ENCODE results near the gene CATSPERD.

GRCh38 chr19:5691822-5692722 is 28.4 kb upstream of the CATSPERD start:
- TF ChIP-seq ATF3 (IDR thresholded peaks at IDR 0.05) (no peak), ATF3 (CRISPR knock-in tag; conservative IDR thresholded peaks at IDR 0.05) (no peak; the same call in 1 of the 2 replicates), SPI1 (IDR thresholded peaks at IDR 0.05; ENCODE audit: borderline replicate concordance, low read depth, low read length) (no peak), SMARCA4 (IDR thresholded peaks at IDR 0.05) (no peak), MYC (IDR thresholded peaks at IDR 0.05; ENCODE audit: low read depth, low read length) (no peak), MYC (CRISPR knock-in tag; IDR thresholded peaks at IDR 0.05; ENCODE audit: borderline replicate concordance, low read depth) (peak; percentile 69; the same call in 1 of the 2 replicates), CTCF (IDR thresholded peaks at IDR 0.05 in 2 of 3, conservative IDR thresholded peaks at IDR 0.05 in 1 of 3; ENCODE audit: insufficient read depth in 2 of 3, low read depth in 1 of 3, low read length in 3 of 3) (no peak), POLR2A (conservative IDR thresholded peaks at IDR 0.05) (peak; percentile 84), E4F1 (CRISPR knock-in tag; IDR thresholded peaks at IDR 0.05; ENCODE audit: borderline replicate concordance) (no peak), POLR2AphosphoS5 (IDR thresholded peaks at IDR 0.05; ENCODE audit: control insufficient read depth, insufficient read depth, low read depth, low read length) (peak; percentile 17; the same call in 1 of the 2 replicates), TCF7L2 (IDR thresholded peaks at IDR 0.05; ENCODE audit: low read depth, low read length) (no peak), HCFC1 (IDR thresholded peaks at IDR 0.05; ENCODE audit: low read depth, low read length) (no peak)

All from K562 (cell line).